Measurements from ENCODE around the gene CXXC1. TPM values are rescaled to one million over a fixed set of nuclear protein-coding genes. Genes with fewer than 3 reads are reported as not detected.

CXXC1 gene
- total and polyA plus RNA-seq, 2 donors (not counting 3 experiments of a cell fraction or from before 2014, with no cell fraction given) = 64.4 to 128 TPM

DNA sequence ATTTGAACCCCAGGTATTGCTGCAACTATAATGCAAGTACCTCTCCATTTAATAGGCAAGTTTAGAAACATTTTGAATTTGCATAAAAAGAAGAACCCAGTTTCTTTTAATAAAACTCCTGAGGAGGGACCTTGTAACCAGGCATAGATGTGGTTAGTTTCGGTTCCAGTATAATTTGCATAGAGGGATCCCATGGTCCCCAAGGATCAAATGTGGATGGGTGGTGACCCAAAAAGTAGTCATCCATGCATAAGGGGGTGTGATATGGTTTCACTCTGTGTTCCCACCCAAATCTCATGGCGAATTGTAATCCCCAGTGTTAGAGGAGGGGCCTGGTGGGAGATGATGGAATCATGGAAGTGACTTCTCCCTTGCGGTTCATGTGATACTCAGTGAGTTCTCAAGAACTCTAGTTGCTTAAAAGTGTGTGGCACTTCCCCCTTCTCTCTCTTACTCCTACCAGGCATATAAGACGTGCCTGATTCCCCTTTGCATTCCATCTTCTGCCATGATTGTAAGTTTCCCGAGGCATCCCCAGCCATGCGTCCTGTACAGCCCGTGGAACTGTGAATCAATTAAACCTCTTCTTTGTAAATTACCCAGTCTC, 47.2 kb upstream of the CXXC1 start:
- dilution Hi-C loops (cut with MboI; ENCODE audit: extremely low pct_ligation_motif_present, low sequenced_read_pairs) = no loop called here
- intact Hi-C loops (cut with micrococcal nuclease) = no loop called here

More for the DNA sequence above, 47.2 kb upstream of the CXXC1 start:
- Histone ChIP-seq H3K4me3 (replicated peaks in 1 of 3; ENCODE audit: insufficient read depth in 1 of 3, low read depth in 1 of 3, low read length in 3 of 3) (no peak overlapping the region), H2AFZ (ENCODE audit: low read depth, low read length) (no peak overlapping the region), H3K27ac (ENCODE audit: insufficient read depth, low read depth, low read length) (no peak overlapping the region), H3K79me2 (ENCODE audit: control insufficient read depth, insufficient read depth, low read length) (no peaks in the 10 kb centered on the region), H3K9me1 (replicated peaks; ENCODE audit: control insufficient read depth, extremely low read depth, insufficient read depth, low read length) (no peaks in the 10 kb centered on the region), H4K20me1 (replicated peaks; ENCODE audit: control insufficient read depth, extremely low read depth, insufficient read depth, low read length) (no peaks in the 10 kb centered on the region), H3K9ac (replicated peaks; ENCODE audit: extremely low read depth, insufficient read depth, low read length) (no peak overlapping the region), H3K4me1 (ENCODE audit: control insufficient read depth, extremely low read depth, insufficient read depth, low read length) (no peaks in the 10 kb centered on the region), H3K27me3 (ENCODE audit: control insufficient read depth in 2 of 2, insufficient read depth in 2 of 2, low read length in 2 of 2) (peaks cover 2 to 3% of the 10 kb centered on the region in 2 experiments), H3K9me3 (replicated peaks; ENCODE audit: control insufficient read depth, insufficient read depth, low read length) (no peaks in the 10 kb centered on the region), H3K4me2 (ENCODE audit: insufficient read depth, low read length) (no peak overlapping the region), H3K36me3 (ENCODE audit: control insufficient read depth in 2 of 2, extremely low read depth in 1 of 2, insufficient read depth in 2 of 2, low read length in 2 of 2) (no peaks in the 10 kb centered on the region)
- TF ChIP-seq FOS (IDR thresholded peaks at IDR 0.05; ENCODE audit: borderline replicate concordance, insufficient read depth, low read length) (no peak), POLR2A (IDR thresholded peaks at IDR 0.05; ENCODE audit: low read depth, low read length) (no peak), MYC (IDR thresholded peaks at IDR 0.05; ENCODE audit: low read depth, low read length) (no peak), POLR2AphosphoS5 (IDR thresholded peaks at IDR 0.05; ENCODE audit: insufficient read depth, low read depth, low read length) (no peak), GATA2 (IDR thresholded peaks at IDR 0.05; ENCODE audit: insufficient read depth, insufficient read length, low read depth, low read length) (no peak), EZH2 (IDR thresholded peaks at IDR 0.05; ENCODE audit: borderline replicate concordance, low read depth, low read length, severe bottlenecking) (no peak), JUN (IDR thresholded peaks at IDR 0.05; ENCODE audit: borderline replicate concordance, insufficient read depth, insufficient read length, low read depth) (no peak)
- TF ChIP-seq, protein P1, sequence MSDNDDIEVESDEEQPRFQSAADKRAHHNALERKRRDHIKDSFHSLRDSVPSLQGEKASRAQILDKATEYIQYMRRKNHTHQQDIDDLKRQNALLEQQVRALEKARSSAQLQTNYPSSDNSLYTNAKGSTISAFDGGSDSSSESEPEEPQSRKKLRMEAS (IDR thresholded peaks at IDR 0.05; ENCODE audit: insufficient read depth, insufficient read length) = no peak
- TF ChIP-seq, protein P2, sequence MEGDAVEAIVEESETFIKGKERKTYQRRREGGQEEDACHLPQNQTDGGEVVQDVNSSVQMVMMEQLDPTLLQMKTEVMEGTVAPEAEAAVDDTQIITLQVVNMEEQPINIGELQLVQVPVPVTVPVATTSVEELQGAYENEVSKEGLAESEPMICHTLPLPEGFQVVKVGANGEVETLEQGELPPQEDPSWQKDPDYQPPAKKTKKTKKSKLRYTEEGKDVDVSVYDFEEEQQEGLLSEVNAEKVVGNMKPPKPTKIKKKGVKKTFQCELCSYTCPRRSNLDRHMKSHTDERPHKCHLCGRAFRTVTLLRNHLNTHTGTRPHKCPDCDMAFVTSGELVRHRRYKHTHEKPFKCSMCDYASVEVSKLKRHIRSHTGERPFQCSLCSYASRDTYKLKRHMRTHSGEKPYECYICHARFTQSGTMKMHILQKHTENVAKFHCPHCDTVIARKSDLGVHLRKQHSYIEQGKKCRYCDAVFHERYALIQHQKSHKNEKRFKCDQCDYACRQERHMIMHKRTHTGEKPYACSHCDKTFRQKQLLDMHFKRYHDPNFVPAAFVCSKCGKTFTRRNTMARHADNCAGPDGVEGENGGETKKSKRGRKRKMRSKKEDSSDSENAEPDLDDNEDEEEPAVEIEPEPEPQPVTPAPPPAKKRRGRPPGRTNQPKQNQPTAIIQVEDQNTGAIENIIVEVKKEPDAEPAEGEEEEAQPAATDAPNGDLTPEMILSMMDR (IDR thresholded peaks at IDR 0.05; ENCODE audit: extremely low read depth in 1 of 2, insufficient read depth in 1 of 2, low read depth in 1 of 2, low read length in 2 of 2) = no peak
- BruUV-seq (replicated peaks) = no TSS peak
- ChIA-PET POLR2A (no interaction called here), CTCF (no interaction called here)
- no peak for FAIRE-seq
- no peak for DNase-seq (ENCODE audit: low read depth, low spot score)

Measured in endothelial cell of umbilical vein (primary cell).